ENCODE data around the gene GBP4.

GBP4 gene

DNA sequence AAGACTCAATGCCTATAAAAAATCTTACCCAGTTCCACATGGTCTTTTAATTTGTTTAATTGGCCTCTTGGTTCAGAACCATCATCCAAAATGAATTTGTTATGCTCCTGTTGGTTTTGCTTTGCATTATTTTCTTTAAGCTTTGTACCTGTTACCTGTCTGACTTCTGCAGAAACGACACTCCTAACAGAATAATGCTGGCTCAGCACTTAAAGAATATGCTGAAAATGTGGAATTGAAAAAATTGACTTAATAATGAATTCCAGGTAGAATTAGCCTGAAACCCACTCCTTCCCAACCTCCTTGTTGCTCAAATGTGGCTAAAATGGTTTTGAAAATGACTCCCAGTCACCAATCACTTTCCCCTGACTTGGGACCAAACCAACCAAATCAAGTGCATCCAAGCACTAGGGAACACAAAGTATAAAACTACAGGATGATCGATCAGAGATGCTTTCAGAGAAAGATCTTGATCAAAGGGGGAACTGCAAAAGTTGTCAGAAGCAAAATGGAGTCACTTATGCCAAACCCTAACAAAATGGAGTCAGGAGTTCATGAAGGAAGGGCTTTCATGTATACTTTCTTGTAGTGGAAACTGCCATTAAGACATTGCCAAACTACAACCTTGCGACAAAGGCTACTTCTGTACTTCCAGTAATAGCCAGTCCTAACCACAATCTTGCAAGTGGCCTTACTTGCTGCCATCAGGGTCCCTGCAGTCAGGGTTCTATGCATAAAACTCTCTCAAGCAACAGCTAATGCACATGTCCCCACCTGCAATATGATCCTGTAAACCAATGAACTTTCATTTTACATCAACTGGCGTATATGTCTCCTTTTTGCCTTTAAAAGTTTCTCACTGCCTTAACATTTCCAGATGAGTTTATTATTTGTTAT, 28.3 kb downstream of the GBP4 start:
- DNase-seq, result no peak

DNA sequence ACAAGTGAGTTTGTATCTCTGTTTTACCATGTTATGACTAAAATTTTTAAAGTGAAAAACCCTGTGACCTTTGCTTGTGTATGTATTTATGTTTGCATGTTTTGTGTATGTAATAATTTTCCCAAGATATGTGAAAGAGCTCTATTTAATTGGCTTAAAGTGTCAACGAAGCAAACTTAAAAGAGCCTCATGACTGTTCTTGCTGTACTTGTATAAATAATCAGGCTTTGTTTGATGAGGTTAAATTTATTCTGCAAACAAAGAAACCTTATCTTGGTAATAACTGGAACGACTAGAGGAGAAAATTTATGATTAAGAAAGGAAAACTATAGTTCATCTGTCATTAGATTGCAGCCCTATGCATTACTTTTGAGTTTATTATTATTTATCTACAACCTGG, 29.6 kb downstream of the GBP4 start:
- DNase-seq, result no peak

DNA sequence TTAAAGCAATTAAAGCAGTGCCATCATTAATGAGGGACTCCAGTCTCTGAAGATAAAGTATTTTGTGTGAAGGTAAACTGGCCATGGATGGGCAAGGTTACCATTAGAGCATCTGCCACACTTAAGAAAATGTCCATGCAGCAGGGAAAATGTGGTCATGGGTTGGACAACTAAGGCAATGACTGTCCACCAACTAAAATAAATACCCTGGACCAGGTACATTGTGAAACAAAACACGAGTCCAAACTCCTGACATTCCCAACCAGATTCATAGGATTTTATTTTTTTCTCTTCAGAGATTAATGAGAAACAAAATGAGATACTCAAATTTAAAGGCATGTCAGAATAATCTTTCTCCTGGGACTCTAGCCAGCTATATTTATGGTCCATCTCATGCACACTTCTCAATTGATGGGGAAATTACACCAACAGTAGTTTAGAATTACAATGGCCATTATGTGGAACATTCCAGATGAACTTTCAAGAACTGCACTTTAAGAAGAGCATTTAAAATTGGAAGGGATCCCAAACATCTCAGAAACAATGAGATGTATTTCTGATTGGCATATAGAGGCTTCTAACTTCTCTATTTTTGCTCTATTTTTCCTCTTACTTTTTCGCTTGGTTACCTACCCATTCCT, 31.0 kb downstream of the GBP4 start:
- no peak for DNase-seq

DNA sequence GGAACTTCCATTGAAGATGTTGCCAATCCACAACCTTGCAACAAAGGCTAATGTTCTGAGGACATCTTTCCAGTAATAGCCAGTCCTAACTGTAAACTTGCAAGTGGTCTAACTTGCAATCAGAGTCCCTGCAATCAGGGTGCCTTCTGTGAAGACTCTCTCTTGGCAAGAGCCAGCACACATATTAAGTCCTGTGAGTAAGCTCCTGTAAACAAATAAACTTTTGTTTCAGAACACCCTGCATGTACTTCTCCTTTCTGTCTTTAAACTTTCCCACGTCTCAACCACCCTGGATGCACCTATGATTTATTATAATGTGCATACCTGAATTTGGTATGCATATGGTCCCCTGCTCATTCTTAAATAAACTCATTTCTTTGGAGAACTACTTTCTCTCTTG, 32.0 kb downstream of the GBP4 start:
- no peak for DNase-seq

DNA sequence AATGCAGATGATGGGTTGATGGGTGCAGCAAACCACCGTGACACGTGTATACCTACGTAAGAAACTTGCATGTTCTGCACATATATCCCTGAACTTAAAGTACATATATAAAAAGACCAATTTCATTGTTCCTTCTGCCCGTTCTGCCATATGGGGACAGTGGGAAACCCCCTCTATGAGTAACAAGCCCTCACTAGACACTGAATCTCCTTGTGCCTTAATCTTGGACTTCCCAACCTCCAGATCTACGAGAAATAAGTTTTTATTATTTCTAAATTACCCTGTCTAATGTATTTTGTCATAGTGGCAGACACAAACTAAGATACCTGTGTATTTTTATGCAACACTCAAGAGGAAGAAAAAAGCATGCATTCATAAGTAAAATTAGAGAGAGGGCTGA, 32.9 kb downstream of the GBP4 start:
- DNase-seq, result no peak

DNA sequence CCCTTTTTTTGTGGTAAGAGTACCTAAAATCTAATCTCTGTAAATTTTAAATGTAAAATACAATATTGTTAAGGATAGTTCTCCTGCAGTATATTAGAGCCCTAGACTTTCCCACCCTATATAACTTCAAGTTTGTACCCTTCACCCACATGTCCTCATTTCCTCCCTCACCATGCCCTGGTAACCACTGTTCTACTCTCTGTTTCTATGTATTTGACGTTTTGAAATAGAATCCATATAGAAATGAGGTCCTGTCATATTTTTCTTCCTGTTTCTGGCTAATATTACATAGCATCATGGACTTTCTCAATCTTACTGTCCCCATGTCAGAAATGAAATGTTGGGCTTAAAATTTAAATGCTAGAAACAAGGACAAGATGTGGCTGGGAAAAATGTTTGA, 47.7 kb downstream of the GBP4 start:
- no peak for DNase-seq

DNA sequence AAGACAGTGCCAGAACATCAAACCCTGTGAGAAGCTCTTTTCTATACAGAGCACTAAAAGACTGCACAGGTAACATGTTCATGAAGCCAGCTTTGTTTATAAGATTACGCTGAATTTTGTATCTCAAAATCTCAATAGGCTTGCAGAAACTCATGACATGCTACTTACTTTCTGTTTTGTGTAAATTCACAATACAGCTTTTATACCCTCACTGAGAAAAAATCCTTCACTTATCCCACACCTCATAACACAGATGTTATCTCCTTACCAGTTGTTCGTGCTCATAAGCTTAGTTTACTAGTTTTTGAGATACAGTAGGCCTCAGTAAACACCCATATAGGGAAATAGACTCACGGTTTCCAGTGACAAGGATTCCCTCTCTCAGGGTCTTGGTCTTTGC, 48.8 kb downstream of the GBP4 start:
- no peak for DNase-seq

DNA sequence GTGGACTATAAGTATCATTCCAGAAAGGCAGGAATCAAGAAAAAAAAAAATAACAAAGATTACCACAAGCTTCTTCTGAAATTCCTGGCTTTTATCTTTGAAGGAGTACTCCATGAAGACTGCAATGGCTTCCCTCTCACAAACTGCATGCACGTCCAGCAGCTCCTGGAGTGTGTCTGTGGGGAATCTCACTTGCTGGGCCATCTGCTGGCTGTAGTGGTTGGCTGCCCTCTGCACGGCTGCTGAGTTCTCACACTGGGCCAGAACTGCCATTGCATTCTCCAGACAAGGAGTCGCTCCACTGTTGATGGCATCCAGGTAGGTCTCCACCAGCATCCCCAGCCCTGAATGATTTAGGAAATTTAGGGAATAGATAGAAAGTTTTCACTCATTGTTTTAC, 49.5 kb downstream of the GBP4 start:
- no peak for DNase-seq

DNA sequence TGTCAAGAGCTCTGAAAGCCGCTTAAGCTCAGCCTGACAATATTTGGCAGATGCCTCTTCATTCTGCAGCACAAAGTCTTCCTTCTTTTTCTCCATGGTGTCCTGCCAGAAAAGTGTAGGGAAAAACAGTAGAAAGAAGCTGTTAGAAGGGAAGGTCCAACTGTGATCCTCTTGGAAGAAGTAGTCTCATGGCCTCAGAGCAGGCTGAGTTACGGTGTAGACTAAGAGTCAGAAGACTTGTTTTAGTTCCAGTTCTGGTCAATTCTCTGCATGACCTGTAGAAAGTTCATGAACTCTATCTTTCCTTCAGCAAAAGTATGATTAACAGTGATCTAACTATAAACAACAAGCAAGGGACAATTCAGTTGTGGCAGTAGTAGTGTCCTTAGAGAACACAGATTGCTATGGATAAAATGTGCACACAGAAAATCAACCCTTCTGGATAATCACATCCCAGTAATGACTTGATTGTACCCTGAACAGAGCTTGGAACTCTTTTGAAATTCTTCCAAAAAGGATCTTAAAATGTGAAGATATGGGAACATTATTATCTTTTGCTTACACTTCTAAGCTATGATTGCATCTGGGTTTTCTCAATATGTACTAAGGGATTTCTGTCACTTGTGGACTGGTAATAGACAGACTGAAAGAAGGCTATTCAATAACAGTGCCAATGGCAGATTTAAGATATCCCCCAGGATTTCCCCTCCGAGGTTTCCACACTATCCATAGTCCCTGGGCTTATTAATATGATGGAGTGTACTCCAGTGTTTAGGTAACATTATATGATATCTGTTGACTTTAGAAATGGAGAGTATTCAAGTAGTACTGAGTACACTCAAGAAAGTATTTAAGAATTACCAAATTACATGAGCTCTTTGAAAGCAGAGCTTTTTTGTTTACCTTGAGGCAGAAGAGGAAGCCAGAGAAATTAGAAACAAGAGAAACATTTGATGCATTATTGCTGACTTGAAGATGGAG, 50.8 kb downstream of the GBP4 start:
- DNase-seq, result no peak

DNA sequence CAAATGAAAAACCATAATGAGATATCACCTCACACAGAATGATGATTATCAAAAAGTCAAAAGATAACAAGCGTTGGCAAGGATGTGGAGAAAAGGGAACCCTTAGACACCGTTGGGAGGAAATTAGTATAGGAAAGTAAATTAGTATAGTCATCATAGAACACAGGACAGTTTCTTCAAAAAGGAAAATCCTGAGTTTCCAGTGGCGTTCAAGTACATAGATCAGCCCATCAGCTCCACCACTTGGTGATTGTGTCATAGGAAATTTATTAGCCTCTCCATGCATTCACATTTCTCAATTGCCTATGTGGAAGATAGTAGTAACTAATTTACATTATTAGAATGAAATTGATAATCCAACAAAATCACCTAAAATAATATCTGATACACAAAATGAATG, 52.0 kb downstream of the GBP4 start:
- DNase-seq, result no peak

DNA sequence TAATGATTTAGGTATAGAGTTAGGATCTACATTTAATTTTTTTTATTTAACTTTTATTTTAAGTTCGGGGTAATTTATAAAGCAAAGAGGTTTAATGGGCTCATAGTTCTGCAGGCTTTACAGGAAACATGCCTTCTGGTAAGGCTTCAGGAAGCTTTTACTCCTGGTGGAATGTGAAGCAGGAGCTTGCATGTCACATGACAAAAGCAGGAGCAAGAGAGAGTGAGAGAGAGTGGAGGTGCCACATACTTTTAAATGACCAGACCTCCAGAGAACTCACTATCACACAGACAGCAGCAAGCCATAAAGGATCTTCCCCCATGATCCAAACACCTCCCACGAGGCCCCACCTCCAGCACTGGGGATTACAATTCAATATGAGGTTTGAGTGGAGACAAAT, 55.3 kb downstream of the GBP4 start:
- DNase-seq, result no peak

DNA sequence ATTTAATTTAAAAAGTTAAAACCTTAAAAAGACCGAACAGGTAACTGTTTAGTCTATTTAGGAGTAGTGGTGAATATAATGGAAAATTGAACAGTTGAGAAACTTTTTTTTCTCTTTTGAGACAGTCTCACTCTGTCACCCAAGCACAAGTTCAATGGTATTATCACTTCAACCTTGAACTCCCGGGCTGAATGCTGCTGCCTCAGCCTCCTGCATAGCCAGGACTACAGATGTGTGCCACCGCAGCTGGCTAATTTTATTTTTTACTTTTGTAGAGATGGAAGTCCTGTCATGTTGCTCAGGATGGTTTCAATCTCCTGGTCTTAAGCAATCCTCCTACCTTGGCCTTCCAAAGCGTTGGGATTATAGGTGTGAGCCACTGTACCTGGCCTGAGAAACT, 56.6 kb downstream of the GBP4 start:
- no peak for DNase-seq

DNA sequence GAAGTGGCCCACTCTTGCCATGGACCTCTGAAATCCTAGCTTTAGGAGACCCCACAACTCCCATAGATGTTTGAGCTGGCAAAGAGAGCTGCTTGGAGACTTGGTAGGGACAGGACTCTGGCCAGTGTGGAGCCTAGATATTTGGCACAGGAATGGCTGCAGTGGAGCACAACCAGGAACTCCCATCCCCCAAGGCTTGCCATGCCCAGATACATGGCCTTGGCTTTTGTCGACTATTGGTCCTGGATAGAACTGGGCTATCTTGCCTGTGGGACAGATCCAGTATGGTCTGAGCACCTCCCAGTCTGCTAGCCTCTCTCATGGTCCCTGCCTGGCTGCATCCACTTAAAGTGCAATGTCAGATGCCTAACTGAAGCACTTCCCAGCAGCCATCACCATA, 65.0 kb downstream of the GBP4 start:
- no peak for DNase-seq

All from central memory CD4-positive, alpha-beta T cell (primary cell).